ENCODE data around the gene SNAPC1.

DNA sequence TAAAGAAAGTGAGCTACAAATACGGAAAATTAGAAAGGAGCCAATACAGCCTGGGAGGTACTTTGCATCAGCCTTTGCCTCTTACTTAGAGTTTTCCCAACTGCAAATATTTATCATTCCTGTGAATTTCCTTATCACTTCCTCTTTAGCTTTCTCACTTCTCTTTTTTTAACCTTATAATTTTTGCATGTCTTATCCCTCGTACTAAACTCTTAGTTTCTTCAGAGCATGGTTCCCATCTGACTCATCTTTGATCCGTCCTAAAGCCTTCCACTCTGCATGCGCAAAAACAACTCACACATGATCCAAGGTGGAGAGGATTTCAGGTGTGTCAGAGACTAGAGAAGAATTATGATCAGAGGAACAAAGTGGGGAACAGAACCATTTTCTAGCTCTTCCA is 9.6 kb upstream of the SNAPC1 start:
- TF ChIP-seq POLR2AphosphoS5 (IDR thresholded peaks at IDR 0.05; ENCODE audit: low read depth, low read length): no peak
- TF ChIP-seq POLR2A (IDR thresholded peaks at IDR 0.05; ENCODE audit: low read depth, low read length): no peak
- no peak for TF ChIP-seq TAF1 (IDR thresholded peaks at IDR 0.05; ENCODE audit: borderline replicate concordance, low read depth, low read length)
